SHP77 (cell line): ENCODE measurements around the gene SMIM32.

Source experiments
- DNase-seq, 2 experiments: peaks; one replicate each; lab custom pipeline; 2025; lab: John Stamatoyannopoulos, UW

Gene SMIM32

GRCh38 chr5:136186796-136187195 is 6.2 kb downstream of the SMIM32 start:
- DNase-seq = no peak

DNA sequence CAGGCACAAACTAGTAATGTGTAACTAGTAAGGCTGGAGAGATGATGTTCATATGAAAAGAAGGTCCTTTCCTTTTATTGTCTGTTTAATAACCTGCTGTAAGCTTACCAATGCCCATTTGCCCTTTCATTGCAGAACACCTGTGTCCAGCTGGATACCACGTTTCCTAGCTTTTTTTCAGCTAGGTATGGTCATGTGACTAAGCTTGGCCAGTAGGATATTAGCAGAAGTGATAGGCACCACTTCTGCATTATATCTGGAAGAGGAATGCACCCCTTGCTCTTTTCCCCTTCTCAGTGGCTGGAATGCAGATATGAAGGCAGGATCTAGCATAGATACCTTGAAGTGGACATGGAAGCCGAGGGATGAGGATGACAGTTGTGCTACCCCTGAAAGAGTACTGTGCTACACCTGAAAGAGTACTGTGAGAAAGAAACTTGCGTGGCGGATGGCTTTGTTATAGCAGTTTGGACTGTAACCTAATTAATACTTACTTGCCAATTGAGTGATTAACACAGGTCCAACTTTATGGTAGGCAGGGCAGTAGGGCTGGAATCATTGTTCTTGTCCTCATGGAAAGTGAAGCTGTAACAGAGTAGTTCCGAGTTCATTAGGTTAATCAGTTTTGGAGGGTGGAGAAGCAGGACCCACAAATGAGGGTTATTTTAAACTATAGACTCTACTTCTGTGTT is 6.8 kb downstream of the SMIM32 start:
- DNase-seq = no peak

- DNase-seq = no peak
These were observed 10.3 kb downstream of the SMIM32 start for GRCh38 chr5:136182618-136183017.

GRCh38 chr5:136174021-136174659 is 18.8 kb downstream of the SMIM32 start:
- peak; percentile 35 to 38 for DNase-seq

DNA sequence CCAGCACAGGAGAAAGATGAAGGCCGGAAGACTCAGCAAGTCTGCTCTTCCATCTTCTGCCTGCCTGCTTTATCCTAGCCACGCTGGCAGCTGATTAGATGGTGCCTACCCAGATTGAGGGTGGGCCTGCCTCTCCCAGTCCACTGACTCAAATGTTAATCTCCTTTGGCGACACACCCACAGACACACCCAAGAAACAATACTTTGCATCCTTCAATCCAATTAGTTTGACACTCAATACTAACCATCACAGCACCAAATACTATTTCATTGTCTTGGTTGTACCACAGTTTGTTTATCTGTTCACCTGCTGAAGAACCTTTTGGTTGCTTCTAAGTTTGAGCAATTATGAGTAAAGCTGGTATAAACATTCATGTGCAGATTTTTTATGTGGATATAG is 23.7 kb downstream of the SMIM32 start:
- no peak for DNase-seq

GRCh38 chr5:136166909-136167308 is 26.1 kb downstream of the SMIM32 start:
- DNase-seq = no peak

- DNase-seq = no peak
These were observed 28.7 kb downstream of the SMIM32 start for GRCh38 chr5:136164226-136164625.

GRCh38 chr5:136162008-136162407 is 31.0 kb downstream of the SMIM32 start:
- no peak for DNase-seq

DNA sequence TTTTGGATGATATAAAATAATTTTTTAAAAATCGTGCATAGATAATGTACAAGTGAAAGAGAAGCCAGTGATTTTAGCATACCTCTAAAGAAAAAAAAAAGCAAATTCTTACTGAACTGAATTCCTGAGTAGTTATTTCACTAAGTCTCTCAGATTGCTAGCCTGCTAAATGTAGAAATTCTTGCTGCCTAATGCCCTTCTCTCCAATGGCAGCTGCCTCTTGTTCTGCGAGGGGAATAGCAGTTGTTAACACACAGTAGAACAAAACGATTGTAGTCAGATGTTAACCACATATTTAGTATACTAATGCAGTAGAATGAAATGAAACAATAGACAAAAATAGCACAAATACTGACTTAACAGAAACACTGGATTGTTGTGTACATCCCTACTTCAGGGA is 33.5 kb downstream of the SMIM32 start:
- no peak for DNase-seq

DNA sequence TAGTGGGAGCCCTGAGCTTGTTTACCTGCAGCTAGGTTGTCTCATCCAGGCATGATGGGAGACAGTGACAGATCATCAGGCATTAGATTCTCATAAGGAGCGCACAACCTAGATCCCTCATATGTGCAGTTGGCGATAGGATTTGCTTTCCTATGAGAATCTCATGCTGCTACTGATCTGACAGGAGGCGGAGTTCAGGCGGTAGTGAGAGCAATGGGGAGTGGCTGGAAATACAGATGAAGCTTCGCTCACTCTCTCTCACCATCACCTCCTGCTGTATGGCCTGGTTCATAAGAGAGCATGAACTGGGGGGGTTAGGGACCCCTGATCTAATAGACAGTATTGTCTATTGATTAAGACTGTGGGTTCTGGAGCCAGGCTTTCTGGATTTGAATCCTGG is 35.4 kb downstream of the SMIM32 start:
- DNase-seq = no peak

GRCh38 chr5:136155761-136156160 is 37.2 kb downstream of the SMIM32 start:
- DNase-seq = no peak

DNA sequence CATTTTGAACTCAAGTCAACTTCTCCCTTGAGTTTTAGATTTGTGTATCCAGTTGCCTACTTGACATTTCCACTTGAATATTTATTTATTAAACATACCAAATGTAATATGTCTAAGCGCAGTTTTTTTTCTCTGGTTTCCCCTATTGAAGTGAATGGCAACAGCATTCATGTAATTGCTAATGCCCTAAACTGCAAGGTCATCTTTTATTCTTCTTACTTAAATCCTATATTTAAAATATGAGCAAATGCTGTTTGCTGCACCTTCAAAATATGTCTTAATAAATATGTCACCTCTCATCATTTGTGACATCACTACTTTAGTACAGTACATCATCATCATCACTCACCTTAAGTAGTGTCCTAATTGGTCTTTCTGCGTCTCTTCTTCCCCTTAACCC is 37.9 kb downstream of the SMIM32 start:
- DNase-seq = no peak

- DNase-seq = no peak
These were observed 39.3 kb downstream of the SMIM32 start for GRCh38 chr5:136153581-136154236.

DNA sequence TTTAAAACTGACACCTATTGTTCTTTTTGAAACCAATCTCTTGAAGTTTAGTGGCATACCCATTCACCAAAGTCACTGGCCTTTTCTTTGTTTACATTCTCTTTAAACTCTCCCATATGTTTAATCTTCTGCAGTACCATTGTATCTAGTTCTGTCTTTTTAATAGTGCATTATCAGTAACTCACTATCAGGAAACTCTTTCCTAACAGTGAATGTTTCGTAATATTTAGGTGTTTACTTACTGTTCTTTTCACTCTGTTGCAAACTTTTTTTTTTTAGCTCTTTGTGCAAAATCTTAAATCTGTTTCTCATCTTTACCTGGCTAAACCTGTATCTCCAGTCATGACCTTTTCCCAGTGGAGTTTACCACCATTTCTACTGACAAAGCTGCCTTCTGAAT is 43.1 kb downstream of the SMIM32 start:
- DNase-seq = no peak

- DNase-seq = no peak
These were observed 45.3 kb downstream of the SMIM32 start for GRCh38 chr5:136147632-136148031.

DNA sequence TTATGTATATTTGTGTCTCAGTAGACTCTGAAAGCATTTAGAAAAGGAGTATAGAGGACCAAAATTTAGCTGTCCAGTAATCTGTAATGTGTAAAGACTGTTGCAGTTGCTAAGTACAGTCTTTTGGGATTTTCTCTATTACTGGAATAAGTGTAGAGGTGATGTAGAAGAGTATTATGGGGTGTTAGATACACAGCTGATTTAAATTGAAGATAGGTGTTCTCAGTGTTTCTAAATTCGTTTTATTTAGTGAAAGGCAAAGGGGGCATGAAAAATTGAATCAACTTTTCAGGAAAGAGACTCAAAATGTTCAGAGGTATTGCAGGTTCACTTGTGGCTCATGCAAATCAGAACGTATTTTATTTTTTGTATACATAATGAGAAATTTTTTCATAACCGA is 46.8 kb downstream of the SMIM32 start:
- DNase-seq = no peak

DNA sequence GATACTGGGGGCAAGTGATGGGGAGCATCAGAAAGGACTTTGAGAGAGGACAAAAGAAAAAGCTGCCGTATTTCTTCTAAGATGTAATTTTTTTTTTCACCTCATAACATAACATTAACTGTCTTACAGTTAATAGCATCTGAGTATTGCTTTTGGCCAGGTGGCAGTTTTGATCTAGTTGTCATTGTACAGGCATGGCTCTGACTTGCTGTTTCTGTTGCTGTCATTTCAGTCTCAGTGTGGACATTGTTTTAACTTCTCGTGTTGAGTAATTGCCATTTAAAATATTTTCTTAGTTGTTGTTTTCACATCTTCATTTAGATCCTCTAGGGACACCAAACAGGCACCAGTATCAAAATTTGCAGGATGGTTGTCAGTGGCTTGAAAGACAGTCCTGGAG is 47.9 kb downstream of the SMIM32 start:
- DNase-seq = no peak

DNA sequence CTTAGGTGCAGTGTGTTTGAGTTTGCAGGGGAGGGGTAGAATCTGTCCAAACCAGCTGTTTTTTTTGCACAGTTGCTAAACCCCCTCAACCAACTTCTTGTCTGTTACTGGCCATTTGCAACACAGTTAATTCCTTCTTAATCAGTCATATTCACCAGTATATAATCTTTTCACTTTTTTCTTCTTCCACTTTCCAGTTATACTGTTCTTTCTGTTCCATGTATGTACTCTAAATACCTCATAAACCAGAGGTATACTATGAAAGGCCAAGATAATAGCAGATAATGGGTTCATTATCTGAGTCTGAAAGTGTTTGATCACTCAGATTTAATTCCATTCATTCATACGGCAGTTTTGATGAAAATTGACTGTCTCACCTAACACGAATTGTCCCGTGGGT is 49.2 kb downstream of the SMIM32 start:
- DNase-seq = no peak

DNA sequence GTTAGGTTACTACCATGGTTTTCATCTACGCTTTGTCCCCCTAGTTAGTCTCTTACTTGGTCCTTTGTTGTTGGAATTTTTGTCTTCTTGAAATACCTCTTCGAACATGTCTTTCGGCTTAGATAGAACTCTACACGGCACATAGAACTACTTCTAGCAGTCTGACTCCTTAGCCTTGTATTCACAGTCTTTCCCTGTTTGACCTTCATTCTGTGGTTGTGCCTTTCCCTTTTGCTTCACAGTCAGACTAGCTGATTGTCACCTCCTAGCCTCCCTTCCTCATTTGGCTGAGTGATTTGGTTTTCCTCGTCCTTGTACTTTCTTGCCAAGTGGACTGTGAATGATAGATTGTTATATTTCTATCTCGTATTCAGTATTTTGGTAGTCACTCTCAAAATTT is 49.6 kb downstream of the SMIM32 start:
- no peak for DNase-seq

DNA sequence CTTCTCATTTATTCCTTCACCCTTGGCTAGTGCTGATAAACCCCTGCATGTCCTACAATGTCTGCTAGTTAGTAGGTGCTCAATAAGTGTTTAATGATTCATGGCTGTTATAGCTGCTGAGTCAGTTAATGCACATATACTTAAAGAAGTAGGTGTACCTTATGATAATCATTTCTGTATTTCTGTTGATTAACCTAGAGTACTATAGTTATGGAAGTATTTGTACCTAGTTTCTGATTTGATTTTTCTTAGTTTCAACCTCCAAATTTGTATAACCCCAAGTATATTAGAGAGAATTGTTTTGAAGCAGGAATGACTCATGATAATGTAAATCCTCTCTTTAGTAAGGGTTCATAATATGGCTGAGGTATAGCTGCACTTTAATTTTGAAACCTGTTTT is 51.4 kb downstream of the SMIM32 start:
- no peak for DNase-seq
